WTC11 (cell line): ENCODE measurements around the gene EREG.

Experiments used
- CTCF ChIP-seq: fragments of 200-600 bp; IDR thresholded peaks from 2 replicates; pipeline ENCODE4 v1.8.0; 2022; ENCODE audit warnings: antibody characterized with exemption
- KAT7 ChIP-seq: sonication (generic); formaldehyde crosslinking; IDR thresholded peaks from 2 replicates; pipeline ENCODE4 v1.8.1; 2023; ENCODE audit warnings: missing genetic modification reagents, mild to moderate bottlenecking, borderline replicate concordance
- ZNF138 ChIP-seq: sonication (generic); formaldehyde crosslinking; conservative IDR thresholded peaks from 2 replicates; pipeline ENCODE4 v1.8.1; 2022; ENCODE audit warnings: mild to moderate bottlenecking, moderate library complexity, missing genetic modification reagents

GRCh38 chr4:74322301-74322700, 42.6 kb upstream of the EREG start:
- no peak for TF ChIP-seq ZNF138 (CRISPR knock-in tag)
- no peak for TF ChIP-seq CTCF
- TF ChIP-seq KAT7, result no peak
